Epithelial cell of esophagus (primary cell): ENCODE results near the gene PKIG.

Experiments
- DNase-seq: peaks from one replicate; pipeline ENCODE4 v3.0.0; 2010; ENCODE audit warnings: low read depth
- H3K4me3 ChIP-seq: 2 replicates; pipeline ENCODE4 v1.5.1; 2011; ENCODE audit warnings: mild to moderate bottlenecking, low read length, control low read depth
- CTCF ChIP-seq: IDR thresholded peaks from 2 replicates; pipeline ENCODE4 v1.5.1; 2011; ENCODE audit warnings: low read depth, mild to moderate bottlenecking, low read length, control low read depth, inconsistent platforms; ENCODE audit not compliant: insufficient read depth; ENCODE audit errors: missing control alignments

The PKIG gene

GRCh38 chr20:44630297-44630696 is 47.9 kb downstream of the PKIG start:
- no peak for TF ChIP-seq CTCF
- no peak for DNase-seq
- H3K4me3 ChIP-seq: no peak overlapping the region

GRCh38 chr20:44632103-44632752 is 49.8 kb downstream of the PKIG start:
- no peak for DNase-seq
- H3K4me3 ChIP-seq: no peak overlapping the region
- no peak for TF ChIP-seq CTCF

GRCh38 chr20:44633187-44633810 is 50.9 kb downstream of the PKIG start:
- TF ChIP-seq CTCF: no peak
- no peak for DNase-seq
- no peak overlapping the region for H3K4me3 ChIP-seq

GRCh38 chr20:44633872-44634600 is 51.7 kb downstream of the PKIG start:
- DNase-seq: no peak
- no peak overlapping the region for H3K4me3 ChIP-seq
- TF ChIP-seq CTCF: no peak

GRCh38 chr20:44635877-44636276 is 53.5 kb downstream of the PKIG start:
- no peak for TF ChIP-seq CTCF
- DNase-seq: no peak
- H3K4me3 ChIP-seq: no peak overlapping the region

GRCh38 chr20:44637042-44637441 is 54.7 kb downstream of the PKIG start:
- H3K4me3 ChIP-seq: no peak overlapping the region
- no peak for TF ChIP-seq CTCF
- no peak for DNase-seq
